Measurements from ENCODE around the gene SEC14L6.

GRCh38 chr22:30474683-30475424 is 71.7 kb downstream of the SEC14L6 start:
- TF ChIP-seq CTCF (optimal IDR thresholded peaks at IDR 0.05 in 1 of 3, IDR thresholded peaks at IDR 0.05 in 1 of 3, conservative IDR thresholded peaks at IDR 0.05 in 1 of 3; ENCODE audit: extremely low read depth in 1 of 3, insufficient read depth in 2 of 3, low read length in 3 of 3) (no peak), EZH2 (IDR thresholded peaks at IDR 0.05; ENCODE audit: low read length) (no peak)
